HFFc6 (cell line): ENCODE results near the gene EBNA1BP2. TPM values are rescaled to one million over a fixed set of nuclear protein-coding genes. Genes with fewer than 3 reads are reported as not detected.

Experiments
- microRNA-seq: library from miRNA; unstranded; fragments of <30 nt; microRNA quantifications from one replicate; pipeline ENCODE4, GENCODE V29; 2019
- total RNA-seq, 6 experiments: library from RNA; stranded (reverse); fragmentation: NEBNext Ultra II Directional; extraction: Animal tissue kit (Norgen Biotek cat#: 25700); gene quantifications; 2 replicates in 1 of 6; 3 replicates in 5 of 6; pipeline ENCODE4 v1.2.3, GENCODE V29; 2021

EBNA1BP2 gene
- total RNA-seq, 6 experiments from 2014 or later: 107 to 146 (median 134) TPM

Small RNAs within 50 kb of the gene (microRNA-seq; reads per million reads assigned to microRNA genes)
- not detected for gene MIR6733

Other genes with a start within 250 kb of the EBNA1BP2 start
- 100 to 1,000 TPM in 4 of 6 experiments, 10 to 100 TPM in 2; 89.7 to 174 (median 105) TPM for gene SLC2A1, start 213.4 kb downstream of the EBNA1BP2 start, total RNA-seq
- gene CFAP57, start within 50 bp of the EBNA1BP2 start, total RNA-seq: under 1 TPM; 0.14 to 0.75 (median 0.19) TPM
- not detected for gene TMEM125, start 97.7 kb upstream of the EBNA1BP2 start, total RNA-seq
- not detected for gene C1orf210, start 113.3 kb upstream of the EBNA1BP2 start, total RNA-seq
- gene TIE1, start 128.7 kb upstream of the EBNA1BP2 start, total RNA-seq: 1 to 10 TPM in 1 of 6 experiments, under 1 TPM in 4, not detected in 1; 0.33 to 1.2 (median 0.54) TPM
- gene MPL, start 165.5 kb upstream of the EBNA1BP2 start, total RNA-seq: not detected
- 100 to 1,000 TPM in 5 of 6 experiments, 10 to 100 TPM in 1; 87.0 to 221 (median 183) TPM for gene CDC20, start 186.7 kb upstream of the EBNA1BP2 start, total RNA-seq
- 100 to 1,000 TPM; 137 to 185 (median 160) TPM for gene ELOVL1, start 195.7 kb upstream of the EBNA1BP2 start, total RNA-seq
- 10 to 100 TPM; 56.0 to 64.0 (median 60.8) TPM for gene MED8, start 217.5 kb upstream of the EBNA1BP2 start, total RNA-seq
- gene SZT2, start 217.6 kb upstream of the EBNA1BP2 start, total RNA-seq: 10 to 100 TPM; 17.2 to 21.8 (median 21.3) TPM